GM21529 (cell line): ENCODE results near the gene DIS3L2.

Source experiments
- ATAC-seq: cut with Tn5 transposase; IDR thresholded peaks from one replicate; pipeline ENCODE4 v1.9.1; 2021; ENCODE audit not compliant: unreplicated experiment

Gene DIS3L2, protein sequence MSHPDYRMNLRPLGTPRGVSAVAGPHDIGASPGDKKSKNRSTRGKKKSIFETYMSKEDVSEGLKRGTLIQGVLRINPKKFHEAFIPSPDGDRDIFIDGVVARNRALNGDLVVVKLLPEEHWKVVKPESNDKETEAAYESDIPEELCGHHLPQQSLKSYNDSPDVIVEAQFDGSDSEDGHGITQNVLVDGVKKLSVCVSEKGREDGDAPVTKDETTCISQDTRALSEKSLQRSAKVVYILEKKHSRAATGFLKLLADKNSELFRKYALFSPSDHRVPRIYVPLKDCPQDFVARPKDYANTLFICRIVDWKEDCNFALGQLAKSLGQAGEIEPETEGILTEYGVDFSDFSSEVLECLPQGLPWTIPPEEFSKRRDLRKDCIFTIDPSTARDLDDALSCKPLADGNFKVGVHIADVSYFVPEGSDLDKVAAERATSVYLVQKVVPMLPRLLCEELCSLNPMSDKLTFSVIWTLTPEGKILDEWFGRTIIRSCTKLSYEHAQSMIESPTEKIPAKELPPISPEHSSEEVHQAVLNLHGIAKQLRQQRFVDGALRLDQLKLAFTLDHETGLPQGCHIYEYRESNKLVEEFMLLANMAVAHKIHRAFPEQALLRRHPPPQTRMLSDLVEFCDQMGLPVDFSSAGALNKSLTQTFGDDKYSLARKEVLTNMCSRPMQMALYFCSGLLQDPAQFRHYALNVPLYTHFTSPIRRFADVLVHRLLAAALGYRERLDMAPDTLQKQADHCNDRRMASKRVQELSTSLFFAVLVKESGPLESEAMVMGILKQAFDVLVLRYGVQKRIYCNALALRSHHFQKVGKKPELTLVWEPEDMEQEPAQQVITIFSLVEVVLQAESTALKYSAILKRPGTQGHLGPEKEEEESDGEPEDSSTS

GRCh38 chr2:231961349-231962166, at the start of gene DIS3L2:
Gene DIS3L2, plus strand, starts transcription at chr2:231961713. Its CDS starts 53,215 bp downstream, at chr2:232014928.
- ATAC-seq = peak; percentile 97

DNA sequence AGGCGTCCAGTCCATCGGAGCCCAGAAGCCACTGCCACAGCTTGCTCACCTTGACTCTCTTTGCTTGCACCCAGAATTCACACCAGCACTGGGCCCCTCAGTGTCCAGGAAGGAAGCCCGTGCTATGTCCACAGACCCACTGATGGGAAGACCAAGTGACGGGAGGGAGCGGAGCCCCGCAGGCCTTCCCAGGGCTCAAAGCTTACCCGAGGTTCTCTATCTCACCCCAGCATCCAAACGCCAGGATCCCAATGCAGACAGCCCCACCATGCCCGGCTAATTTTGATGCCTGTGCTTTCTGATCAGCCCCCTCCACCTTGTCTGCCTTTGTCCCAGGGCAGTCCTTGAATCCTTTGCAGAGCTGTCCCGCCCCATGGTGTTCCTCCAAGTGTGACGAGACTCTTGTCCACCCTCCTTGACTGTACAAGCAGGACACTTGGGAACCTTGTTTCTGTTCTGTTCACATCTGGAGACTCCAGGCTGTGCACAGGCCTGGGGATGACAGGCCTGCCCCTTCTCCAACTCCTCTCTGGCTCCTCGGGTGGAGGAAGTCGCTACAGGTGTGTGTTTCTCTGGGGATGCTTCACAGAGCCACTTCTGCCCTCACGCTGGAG, 47.3 kb upstream of the DIS3L2 start:
- ATAC-seq = no peak

DNA sequence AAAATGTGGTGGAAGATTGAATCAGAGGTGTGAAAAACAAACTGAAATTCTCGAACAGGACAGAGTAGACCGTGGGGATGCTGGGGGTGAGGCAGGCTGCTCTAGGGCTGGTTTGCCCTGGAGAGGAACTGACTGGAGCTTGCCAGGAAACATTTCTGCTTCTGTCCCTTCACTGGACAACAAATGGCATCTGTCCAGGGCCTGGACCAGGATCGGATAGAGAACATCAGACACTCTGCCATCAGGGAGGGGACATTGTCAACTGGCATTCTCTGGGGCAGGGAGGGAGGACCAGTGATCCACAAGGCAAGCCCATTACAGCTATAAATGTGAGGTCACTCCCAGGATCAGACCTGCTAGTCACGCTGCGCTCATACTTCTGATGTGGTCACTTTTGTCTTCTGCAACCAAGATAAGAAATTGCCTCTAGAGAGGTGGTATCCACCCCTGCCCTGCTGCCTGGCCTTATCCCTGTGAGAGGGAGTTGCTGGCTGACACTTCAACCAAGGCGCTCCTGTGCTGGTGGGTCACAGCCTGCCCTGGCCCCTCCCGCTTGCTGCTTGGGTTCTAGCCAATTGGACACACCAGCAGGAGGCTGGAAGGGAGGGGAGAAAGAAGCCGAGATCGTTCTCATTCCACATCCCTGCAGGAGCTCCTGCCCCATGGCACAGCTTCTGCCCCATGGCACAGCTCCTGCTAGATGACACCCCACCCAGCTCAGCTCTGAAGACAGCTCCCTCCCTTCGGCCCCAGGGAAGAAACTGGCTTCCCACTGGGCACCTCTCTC, 44.0 kb upstream of the DIS3L2 start:
- ATAC-seq = no peak

DNA sequence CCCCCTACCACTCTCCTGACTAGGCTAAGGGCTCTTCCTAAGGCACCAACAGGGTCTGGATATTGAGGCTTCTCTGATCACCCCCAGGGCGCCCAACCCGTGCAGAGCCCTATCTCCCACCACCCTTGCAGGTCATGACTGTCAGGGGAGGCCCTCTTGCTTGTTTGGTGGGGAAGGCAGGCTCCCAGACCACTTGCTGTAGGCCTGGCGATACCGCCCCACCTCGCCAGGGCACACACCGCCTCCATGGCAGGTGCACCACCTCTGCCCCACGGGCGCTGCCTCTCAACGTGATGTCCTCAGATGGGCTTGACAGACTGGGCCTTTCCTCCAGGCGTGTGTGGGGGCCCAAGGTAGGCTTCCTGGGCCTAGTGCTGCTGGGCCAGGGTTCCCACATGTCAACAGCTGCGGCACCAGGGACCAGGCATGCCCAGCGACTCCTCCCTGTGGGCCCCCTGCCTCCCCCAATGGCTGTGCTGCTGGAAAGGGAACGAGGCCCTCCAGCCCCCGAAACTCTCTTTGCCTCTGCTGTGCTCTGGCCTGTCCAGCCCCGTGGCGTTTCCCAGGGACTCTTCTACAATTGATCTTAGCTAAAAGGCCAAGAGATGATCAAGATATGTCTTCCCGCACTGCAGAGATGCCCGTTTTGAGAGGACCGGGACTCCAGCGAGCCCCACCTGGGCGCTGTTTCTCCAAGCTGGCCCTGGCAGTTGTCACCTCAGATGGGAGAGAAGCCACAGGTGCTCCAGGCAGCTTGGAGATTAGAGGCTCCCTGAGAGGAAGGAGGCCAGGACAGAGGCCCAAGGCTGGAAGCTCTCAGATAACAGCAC, 42.8 kb upstream of the DIS3L2 start:
- ATAC-seq = no peak

- ATAC-seq = no peak
Measured at GRCh38 chr2:231919341-231920035, 42.0 kb upstream of the DIS3L2 start.

DNA sequence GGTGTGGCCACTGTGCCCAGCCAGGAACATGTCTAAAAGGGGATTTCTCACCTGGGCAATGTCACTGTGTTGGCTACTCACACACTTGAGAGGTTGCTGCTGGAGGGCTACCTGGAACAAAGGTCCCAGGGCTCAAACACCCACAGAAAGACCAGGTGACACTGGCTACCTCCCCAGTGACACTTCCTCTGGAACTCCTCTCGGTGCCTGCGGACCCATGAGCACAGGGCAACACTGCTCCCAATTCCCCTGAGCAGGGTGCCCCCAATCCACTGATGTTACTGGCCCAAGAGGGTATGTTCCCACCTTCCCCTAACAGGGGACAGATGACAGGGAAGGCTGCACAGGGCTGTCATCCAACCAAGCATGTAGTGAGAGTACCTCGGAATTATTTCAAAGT, 41.1 kb upstream of the DIS3L2 start:
- ATAC-seq = no peak

DNA sequence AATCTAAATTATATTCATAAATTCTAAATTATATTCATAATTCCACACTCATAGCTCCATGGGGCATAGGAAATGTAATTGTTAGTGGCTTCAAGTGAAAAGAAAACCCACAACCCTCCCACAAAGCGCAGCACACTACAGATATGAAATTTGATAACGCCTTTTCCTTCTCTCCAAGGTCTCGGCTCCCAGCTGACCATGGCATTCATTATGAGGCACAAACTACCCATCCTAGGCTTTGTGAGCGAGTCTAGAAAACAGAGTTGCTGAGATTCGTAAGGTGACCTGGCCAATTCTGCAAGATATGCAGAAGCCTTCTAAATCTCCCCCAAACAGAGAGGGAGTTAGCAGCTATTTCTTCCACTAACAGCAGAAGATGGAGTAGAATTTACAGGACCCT, 40.7 kb upstream of the DIS3L2 start:
- ATAC-seq = no peak

DNA sequence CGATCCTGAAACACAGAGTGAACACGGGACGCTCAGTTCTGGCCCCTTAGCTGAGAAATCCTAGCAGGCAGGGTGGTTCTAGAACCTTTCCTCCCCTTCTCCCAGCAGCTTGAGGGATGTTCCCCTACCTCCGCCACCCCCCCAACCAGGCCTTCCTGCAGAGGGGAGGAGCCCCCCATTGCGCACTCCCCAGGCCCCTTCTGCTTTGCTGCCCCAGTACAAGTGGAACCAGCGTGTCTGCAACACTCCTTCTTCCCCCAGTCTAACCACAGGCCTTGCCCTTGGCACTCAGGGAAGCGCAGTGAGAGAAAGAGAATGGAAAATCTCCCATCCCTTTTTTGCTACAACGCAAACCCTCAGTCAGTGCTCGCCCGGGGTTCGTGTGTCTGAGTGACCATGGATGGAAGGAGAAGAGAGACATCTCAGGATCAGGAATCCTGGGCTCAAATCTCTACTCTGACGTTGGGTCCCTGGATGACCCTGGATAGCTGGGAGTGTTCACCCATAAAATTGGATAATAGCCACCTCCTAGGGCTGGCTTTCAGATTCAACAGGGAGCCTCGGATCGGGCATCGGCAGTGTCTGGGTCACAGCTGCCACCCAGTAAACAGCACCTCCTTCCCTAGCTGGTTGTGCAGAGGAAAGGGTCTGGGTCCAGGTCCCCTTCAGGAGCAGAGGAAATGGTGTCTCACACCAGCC, 39.1 kb upstream of the DIS3L2 start:
- no peak for ATAC-seq

DNA sequence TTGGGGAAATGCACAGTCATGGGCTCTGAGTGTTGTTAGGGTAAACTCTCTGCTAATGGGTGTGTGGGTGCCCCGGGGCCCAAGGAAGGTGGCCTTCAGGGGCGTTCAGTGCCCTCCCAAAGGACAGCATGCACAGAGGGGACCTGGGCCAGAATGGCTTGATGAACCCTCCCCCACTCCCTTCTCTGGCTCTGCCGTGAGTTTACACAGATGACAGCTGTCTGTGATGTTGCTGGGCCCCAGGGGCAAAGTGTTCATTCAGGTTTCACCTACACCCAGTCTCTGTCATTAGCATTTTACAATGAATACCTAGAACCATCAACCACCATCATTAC, 38.5 kb upstream of the DIS3L2 start:
- ATAC-seq = no peak

GRCh38 chr2:231923951-231924888, 37.3 kb upstream of the DIS3L2 start:
- no peak for ATAC-seq

DNA sequence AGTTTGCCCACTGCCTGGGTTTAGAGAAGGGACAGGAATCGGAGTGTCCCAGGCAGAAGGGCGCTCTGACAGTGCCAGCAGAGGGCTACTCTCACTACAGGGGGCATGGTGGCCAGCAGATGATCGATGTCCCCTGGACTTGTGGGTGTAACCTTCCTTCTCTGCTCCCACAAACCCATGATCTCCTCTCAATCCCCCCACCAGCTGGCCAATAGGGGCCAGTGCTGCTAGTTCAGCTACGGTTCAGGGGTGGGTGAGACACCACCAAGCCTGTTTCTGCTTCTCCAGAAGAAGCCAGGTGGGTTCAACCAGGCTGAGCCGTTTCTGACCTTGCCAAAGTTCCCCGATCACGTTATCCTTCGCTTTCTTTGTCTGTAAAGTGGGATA, 36.6 kb upstream of the DIS3L2 start:
- no peak for ATAC-seq

DNA sequence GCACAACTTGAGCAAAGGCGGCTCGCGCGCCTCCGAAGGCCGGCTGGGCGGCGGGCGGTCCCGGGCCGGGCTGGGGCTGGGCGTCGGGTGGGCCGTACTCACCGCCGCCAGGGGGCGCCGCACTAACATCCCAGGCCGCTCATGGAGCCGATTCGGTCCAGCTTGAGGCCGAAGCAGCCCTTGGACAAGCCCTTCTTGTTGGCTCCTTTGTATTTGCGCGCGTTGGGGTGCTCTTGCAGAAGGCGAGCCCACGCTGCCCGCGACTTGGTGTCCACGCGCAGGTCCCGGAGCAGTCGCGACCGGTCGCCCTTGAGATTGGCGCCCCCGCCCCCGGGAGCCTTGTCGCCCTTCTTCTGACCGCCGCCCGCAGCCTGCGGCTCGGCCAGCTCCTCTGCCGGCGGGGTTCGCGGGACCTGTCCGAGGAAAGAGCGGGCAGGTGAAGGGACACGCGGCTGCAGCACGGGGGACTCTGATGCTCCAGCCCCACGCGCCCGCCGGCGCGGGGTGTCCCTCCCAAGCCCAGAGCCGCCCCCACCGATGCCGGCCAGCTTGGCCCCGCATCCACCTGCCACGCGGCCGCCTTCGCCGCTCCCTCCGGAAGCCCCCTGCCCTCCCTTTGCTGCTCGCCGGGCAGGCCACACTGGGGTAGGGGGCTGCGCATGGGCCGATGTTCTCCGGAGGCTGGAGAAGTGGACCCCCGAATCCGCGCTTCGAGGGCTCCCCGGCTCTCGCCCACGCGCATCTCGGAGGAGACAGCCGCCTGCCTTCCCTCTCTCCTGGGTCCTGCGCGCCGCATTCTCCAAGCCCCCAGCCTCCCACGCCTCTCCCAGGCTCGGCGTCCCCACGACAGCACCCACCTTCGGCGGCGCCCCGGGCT, 36.0 kb upstream of the DIS3L2 start:
- ATAC-seq = peak; percentile 56

DNA sequence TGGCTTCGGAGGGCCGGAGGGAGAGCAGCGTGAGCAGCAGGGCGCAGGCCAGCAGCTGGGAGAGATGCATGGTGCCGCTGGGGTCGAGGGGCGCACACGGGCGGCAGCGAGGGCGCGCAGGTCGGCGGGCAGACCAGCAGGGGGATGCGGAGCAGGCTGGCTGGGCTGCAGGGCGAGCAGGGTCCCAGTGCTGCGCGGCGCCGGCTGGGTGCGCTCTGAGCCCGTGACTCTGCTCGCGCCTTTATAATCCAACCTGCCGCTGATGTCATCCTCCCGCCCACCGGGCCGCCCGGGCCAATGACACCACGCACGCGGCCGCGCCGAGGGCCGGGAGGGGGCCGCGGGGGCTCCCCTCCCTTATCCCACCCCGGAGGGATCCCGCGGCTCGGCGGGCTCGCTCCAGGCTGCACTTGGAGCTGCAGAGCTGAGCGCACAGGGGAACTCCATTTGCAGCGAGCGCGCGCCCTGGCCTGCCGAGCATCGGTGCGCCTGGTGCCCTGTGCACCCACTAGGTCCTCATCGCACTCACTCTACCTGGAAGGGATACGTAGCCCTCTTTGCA, 35.3 kb upstream of the DIS3L2 start, which contains the start of gene NPPC:
Gene NPPC, minus strand, starts transcription at position 217 of the 562 bp plus-strand sequence. Its CDS starts 147 bp downstream, at position 70.
- ATAC-seq = peak; percentile 60

- peak; percentile 11 for ATAC-seq
Measured at GRCh38 chr2:231926761-231927565, 34.5 kb upstream of the DIS3L2 start.

- ATAC-seq = no peak
Measured at GRCh38 chr2:231927566-231927890, 34.0 kb upstream of the DIS3L2 start.
